HepG2 (cell line): ENCODE measurements around the gene ICAM3. TPM values are rescaled to one million over a fixed set of nuclear protein-coding genes. Genes with fewer than 3 reads are reported as not detected.

Experiments used
- ESRRA ChIP-seq: sonication (generic); formaldehyde crosslinking; IDR thresholded peaks from 2 replicates; pipeline ENCODE4 v1.5.1; 2020; ENCODE audit warnings: mild to moderate bottlenecking, low read depth, missing genetic modification reagents
- HOXD1 ChIP-seq: sonication (generic); formaldehyde crosslinking; IDR thresholded peaks from 2 replicates; pipeline ENCODE4 v1.5.0; 2020; ENCODE audit warnings: missing genetic modification reagents
- TBX3 ChIP-seq: fragments of 450-650 bp; IDR thresholded peaks from 2 replicates; pipeline ENCODE4 v1.6.1; 2017; ENCODE audit warnings: antibody characterized with exemption, mild to moderate bottlenecking, inconsistent platforms, borderline replicate concordance
- ZBTB7B ChIP-seq: sonication (generic); formaldehyde crosslinking; IDR thresholded peaks from 2 replicates; pipeline ENCODE4 v1.4.0; 2020; ENCODE audit warnings: missing genetic modification reagents
- ZNF776 ChIP-seq: sonication (generic); formaldehyde crosslinking; IDR thresholded peaks from 2 replicates; pipeline ENCODE4 v1.4.0; 2020; ENCODE audit warnings: mild to moderate bottlenecking, missing genetic modification reagents
- polyA plus RNA-seq, 8 experiments: library from polyadenylated mRNA; depleted of rRNA in 3 of 8; stranded (reverse) in 7 of 8; unstranded in 1 of 8; fragments of >200 nt; fragmentation: Illumina TruSeq in 4 of 8; extraction: Trizol in 4 of 8; gene quantifications; 2 replicates each; pipeline versions ENCODE4 v1.2.1 to v1.2.3, GENCODE V29; 2011 to 2016; ENCODE audit warnings: low read depth in 4 of 8, missing spikeins in 1 of 8, mixed read lengths in 1 of 8; ENCODE audit not compliant: insufficient read depth in 1 of 8
- total RNA-seq, 5 experiments: library from RNA; depleted of rRNA; stranded (reverse); fragments of >200 nt; fragmentation: Illumina TruSeq; extraction: Trizol; gene quantifications; 2 replicates each; pipeline ENCODE4 v1.2.3, GENCODE V29; 2016; ENCODE audit warnings: low read depth in 1 of 5
- TF ChIP-seq, protein P1 (sequence below): sonication (generic); formaldehyde crosslinking; IDR thresholded peaks from 2 replicates; pipeline ENCODE4 v1.4.0; 2020; ENCODE audit warnings: missing genetic modification reagents, borderline replicate concordance
- TF ChIP-seq, protein P2 (sequence below), 2 experiments: sonication (generic) in 1 of 2; formaldehyde crosslinking in 1 of 2; IDR thresholded peaks; 2 replicates each; pipeline versions ENCODE4 v1.4.0 to v1.6.1; 2016 to 2020; ENCODE audit warnings: borderline replicate concordance in 1 of 2, low read depth in 1 of 2, mild to moderate bottlenecking in 1 of 2, missing genetic modification reagents in 1 of 2
- TF ChIP-seq, protein P3 (sequence below): sonication (generic); formaldehyde crosslinking; conservative IDR thresholded peaks from 2 replicates; pipeline ENCODE4 v1.4.0; 2020; ENCODE audit warnings: missing genetic modification reagents

Gene ICAM3
- total and polyA plus RNA-seq, 2 of the 13 experiments (the other 11 are each of a cell fraction or from before 2014, with no cell fraction given) = 14.1 to 21.0 TPM

DNA sequence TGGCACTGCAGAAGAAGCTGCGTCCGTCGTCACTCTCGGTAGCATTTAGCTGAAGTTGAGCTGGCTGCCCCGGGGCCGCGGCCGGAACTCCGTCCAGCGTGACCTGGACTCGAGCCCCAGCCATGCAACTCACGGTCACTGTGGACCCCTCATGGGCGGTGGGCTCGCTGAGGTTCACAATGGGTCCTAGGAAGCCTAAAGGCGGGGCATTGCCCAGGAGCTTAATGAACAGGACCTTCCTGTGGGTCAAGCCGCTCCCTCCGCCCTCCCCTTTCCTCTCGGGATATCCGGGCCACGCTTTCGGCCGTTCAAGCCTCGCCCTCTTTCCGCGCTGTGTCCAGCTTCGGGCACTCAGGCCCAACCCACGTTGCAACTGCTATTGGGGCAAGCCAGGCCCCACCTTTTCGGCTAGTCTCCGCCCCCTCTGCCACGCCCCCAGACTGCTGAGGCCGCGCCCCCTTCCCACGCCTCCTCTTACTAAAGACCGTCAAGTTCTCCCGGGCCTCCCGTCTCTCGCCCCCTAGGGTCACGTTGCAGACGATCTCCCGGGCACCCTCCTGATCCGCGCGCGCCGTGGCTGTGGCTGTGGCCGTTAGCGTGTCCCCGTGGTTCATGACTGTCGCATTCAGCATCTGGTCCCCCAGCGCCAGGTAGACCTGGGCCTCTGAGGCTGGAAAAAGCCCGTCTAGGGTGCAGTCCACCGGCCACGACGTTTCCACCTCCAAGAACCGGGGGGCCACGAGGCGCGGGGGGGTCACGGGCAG, 4.7 kb downstream of the ICAM3 start (continued):
- 0 out of 2 replicates have a peak, but pooled peaks have one; percentile 66 for TF ChIP-seq ESRRA (CRISPR knock-in tag)
- TF ChIP-seq, protein P1, sequence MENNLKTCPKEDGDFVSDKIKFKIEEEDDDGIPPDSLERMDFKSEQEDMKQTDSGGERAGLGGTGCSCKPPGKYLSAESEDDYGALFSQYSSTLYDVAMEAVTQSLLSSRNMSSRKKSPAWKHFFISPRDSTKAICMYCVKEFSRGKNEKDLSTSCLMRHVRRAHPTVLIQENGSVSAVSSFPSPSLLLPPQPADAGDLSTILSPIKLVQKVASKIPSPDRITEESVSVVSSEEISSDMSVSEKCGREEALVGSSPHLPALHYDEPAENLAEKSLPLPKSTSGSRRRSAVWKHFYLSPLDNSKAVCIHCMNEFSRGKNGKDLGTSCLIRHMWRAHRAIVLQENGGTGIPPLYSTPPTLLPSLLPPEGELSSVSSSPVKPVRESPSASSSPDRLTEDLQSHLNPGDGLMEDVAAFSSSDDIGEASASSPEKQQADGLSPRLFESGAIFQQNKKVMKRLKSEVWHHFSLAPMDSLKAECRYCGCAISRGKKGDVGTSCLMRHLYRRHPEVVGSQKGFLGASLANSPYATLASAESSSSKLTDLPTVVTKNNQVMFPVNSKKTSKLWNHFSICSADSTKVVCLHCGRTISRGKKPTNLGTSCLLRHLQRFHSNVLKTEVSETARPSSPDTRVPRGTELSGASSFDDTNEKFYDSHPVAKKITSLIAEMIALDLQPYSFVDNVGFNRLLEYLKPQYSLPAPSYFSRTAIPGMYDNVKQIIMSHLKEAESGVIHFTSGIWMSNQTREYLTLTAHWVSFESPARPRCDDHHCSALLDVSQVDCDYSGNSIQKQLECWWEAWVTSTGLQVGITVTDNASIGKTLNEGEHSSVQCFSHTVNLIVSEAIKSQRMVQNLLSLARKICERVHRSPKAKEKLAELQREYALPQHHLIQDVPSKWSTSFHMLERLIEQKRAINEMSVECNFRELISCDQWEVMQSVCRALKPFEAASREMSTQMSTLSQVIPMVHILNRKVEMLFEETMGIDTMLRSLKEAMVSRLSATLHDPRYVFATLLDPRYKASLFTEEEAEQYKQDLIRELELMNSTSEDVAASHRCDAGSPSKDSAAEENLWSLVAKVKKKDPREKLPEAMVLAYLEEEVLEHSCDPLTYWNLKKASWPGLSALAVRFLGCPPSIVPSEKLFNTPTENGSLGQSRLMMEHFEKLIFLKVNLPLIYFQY (CRISPR knock-in tag) = peak; percentile 76; the same call in 1 of the 2 replicates
- TF ChIP-seq, protein P2, sequence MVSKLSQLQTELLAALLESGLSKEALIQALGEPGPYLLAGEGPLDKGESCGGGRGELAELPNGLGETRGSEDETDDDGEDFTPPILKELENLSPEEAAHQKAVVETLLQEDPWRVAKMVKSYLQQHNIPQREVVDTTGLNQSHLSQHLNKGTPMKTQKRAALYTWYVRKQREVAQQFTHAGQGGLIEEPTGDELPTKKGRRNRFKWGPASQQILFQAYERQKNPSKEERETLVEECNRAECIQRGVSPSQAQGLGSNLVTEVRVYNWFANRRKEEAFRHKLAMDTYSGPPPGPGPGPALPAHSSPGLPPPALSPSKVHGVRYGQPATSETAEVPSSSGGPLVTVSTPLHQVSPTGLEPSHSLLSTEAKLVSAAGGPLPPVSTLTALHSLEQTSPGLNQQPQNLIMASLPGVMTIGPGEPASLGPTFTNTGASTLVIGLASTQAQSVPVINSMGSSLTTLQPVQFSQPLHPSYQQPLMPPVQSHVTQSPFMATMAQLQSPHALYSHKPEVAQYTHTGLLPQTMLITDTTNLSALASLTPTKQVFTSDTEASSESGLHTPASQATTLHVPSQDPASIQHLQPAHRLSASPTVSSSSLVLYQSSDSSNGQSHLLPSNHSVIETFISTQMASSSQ (IDR thresholded peaks at IDR 0.05; ENCODE audit: low read depth) = no peak
- TF ChIP-seq, protein P2 (CRISPR knock-in tag; IDR thresholded peaks at IDR 0.05; ENCODE audit: borderline replicate concordance) = no peak
- TF ChIP-seq ZNF776 (CRISPR knock-in tag) = 0 out of 2 replicates have a peak, but pooled peaks have one; percentile 28
- peak; percentile 42; the same call in 1 of the 2 replicates for TF ChIP-seq ZBTB7B (CRISPR knock-in tag)
- TF ChIP-seq HOXD1 (CRISPR knock-in tag) = no peak
- TF ChIP-seq, protein P3, sequence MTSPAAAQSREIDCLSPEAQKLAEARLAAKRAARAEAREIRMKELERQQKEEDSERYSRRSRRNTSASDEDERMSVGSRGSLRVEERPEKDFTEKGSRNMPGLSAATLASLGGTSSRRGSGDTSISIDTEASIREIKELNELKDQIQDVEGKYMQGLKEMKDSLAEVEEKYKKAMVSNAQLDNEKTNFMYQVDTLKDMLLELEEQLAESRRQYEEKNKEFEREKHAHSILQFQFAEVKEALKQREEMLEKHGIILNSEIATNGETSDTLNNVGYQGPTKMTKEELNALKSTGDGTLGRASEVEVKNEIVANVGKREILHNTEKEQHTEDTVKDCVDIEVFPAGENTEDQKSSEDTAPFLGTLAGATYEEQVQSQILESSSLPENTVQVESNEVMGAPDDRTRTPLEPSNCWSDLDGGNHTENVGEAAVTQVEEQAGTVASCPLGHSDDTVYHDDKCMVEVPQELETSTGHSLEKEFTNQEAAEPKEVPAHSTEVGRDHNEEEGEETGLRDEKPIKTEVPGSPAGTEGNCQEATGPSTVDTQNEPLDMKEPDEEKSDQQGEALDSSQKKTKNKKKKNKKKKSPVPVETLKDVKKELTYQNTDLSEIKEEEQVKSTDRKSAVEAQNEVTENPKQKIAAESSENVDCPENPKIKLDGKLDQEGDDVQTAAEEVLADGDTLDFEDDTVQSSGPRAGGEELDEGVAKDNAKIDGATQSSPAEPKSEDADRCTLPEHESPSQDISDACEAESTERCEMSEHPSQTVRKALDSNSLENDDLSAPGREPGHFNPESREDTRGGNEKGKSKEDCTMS (CRISPR knock-in tag) = no peak
- no peak for TF ChIP-seq TBX3
